NCI-H1694 (cell line): ENCODE data around the gene ITGAE.

Experiments used
- DNase-seq: peaks from one replicate; lab custom pipeline; 2025; lab: John Stamatoyannopoulos, UW

ITGAE gene

GRCh38 chr17:3692346-3692745 lies 108.6 kb downstream of the ITGAE start:
- DNase-seq, result no peak

- no peak for DNase-seq
These were observed 109.3 kb downstream of the ITGAE start for GRCh38 chr17:3691617-3692067.

GRCh38 chr17:3690094-3690715 lies 110.8 kb downstream of the ITGAE start:
- no peak for DNase-seq

GRCh38 chr17:3689262-3690093 lies 111.5 kb downstream of the ITGAE start:
- no peak for DNase-seq

GRCh38 chr17:3688852-3689261 lies 112.1 kb downstream of the ITGAE start:
- no peak for DNase-seq

GRCh38 chr17:3688027-3688553 lies 112.9 kb downstream of the ITGAE start:
- DNase-seq, result no peak

- no peak for DNase-seq
These were observed 115.8 kb downstream of the ITGAE start for GRCh38 chr17:3685174-3685573.

- DNase-seq, result peak; percentile 22
These were observed 117.9 kb downstream of the ITGAE start for GRCh38 chr17:3683054-3683511.

GRCh38 chr17:3682033-3682432 lies 119.0 kb downstream of the ITGAE start:
- no peak for DNase-seq

- no peak for DNase-seq
These were observed 119.4 kb downstream of the ITGAE start for GRCh38 chr17:3681565-3681964.

GRCh38 chr17:3681057-3681456 lies 119.9 kb downstream of the ITGAE start:
- DNase-seq, result no peak

- no peak for DNase-seq
These were observed 121.4 kb downstream of the ITGAE start for GRCh38 chr17:3679531-3680126.

- DNase-seq, result no peak
These were observed 122.0 kb downstream of the ITGAE start for GRCh38 chr17:3678821-3679530.

GRCh38 chr17:3678095-3678820 lies 122.7 kb downstream of the ITGAE start:
- no peak for DNase-seq

- no peak for DNase-seq
These were observed 125.1 kb downstream of the ITGAE start for GRCh38 chr17:3675886-3676285.

GRCh38 chr17:3672571-3672970 lies 128.4 kb downstream of the ITGAE start:
- DNase-seq, result no peak

GRCh38 chr17:3669548-3669947 lies 131.4 kb downstream of the ITGAE start:
- DNase-seq, result no peak

- DNase-seq, result no peak
These were observed 132.0 kb downstream of the ITGAE start for GRCh38 chr17:3669085-3669347.

- DNase-seq, result peak; percentile 95
These were observed 132.5 kb downstream of the ITGAE start, which contains the start of the genes EMC6 and TAX1BP3 for GRCh38 chr17:3668279-3669084. EMC6 (plus strand) TSS chr17:3668812; CDS start chr17:3669147, 335 bp downstream. TAX1BP3 (minus strand) TSS chr17:3668578; CDS start chr17:3668526, 52 bp downstream.
